ENCODE results near the gene GPATCH2.

DNA sequence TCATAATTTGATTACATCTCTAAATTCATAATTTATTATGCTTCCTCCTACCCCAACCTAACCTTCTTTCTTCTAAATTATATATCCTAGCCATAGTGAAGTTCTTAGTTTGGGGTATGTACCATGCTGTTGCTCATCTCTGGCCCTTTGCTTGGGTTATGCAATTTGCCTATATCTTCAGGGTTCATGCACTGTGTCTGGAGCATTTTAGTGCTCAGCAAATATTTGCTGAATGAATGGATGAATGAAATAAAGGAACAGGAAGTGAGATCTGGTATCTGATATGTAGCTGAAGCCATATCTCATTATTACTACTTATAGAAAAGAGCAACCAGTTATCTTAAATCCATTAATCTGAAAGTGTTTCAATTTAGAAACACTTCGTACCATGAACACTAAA, 137.6 kb downstream of the GPATCH2 start:
- no peak for TF ChIP-seq POLR2A (IDR thresholded peaks at IDR 0.05; ENCODE audit: borderline replicate concordance, extremely low read depth, insufficient read depth, insufficient read length)
- TF ChIP-seq, protein P1, sequence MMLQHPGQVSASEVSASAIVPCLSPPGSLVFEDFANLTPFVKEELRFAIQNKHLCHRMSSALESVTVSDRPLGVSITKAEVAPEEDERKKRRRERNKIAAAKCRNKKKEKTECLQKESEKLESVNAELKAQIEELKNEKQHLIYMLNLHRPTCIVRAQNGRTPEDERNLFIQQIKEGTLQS (IDR thresholded peaks at IDR 0.05) = no peak
- TF ChIP-seq RAD21 (IDR thresholded peaks at IDR 0.05; ENCODE audit: low read depth) = no peak
- TF ChIP-seq, protein P2, sequence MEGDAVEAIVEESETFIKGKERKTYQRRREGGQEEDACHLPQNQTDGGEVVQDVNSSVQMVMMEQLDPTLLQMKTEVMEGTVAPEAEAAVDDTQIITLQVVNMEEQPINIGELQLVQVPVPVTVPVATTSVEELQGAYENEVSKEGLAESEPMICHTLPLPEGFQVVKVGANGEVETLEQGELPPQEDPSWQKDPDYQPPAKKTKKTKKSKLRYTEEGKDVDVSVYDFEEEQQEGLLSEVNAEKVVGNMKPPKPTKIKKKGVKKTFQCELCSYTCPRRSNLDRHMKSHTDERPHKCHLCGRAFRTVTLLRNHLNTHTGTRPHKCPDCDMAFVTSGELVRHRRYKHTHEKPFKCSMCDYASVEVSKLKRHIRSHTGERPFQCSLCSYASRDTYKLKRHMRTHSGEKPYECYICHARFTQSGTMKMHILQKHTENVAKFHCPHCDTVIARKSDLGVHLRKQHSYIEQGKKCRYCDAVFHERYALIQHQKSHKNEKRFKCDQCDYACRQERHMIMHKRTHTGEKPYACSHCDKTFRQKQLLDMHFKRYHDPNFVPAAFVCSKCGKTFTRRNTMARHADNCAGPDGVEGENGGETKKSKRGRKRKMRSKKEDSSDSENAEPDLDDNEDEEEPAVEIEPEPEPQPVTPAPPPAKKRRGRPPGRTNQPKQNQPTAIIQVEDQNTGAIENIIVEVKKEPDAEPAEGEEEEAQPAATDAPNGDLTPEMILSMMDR (IDR thresholded peaks at IDR 0.05 in 2 of 3, conservative IDR thresholded peaks at IDR 0.05 in 1 of 3; ENCODE audit: borderline replicate concordance in 1 of 3, insufficient read depth in 1 of 3, low read depth in 2 of 3, low read length in 2 of 3) = no peak
- no peak for TF ChIP-seq CEBPB (IDR thresholded peaks at IDR 0.05; ENCODE audit: low read depth)
- TF ChIP-seq, protein P3, sequence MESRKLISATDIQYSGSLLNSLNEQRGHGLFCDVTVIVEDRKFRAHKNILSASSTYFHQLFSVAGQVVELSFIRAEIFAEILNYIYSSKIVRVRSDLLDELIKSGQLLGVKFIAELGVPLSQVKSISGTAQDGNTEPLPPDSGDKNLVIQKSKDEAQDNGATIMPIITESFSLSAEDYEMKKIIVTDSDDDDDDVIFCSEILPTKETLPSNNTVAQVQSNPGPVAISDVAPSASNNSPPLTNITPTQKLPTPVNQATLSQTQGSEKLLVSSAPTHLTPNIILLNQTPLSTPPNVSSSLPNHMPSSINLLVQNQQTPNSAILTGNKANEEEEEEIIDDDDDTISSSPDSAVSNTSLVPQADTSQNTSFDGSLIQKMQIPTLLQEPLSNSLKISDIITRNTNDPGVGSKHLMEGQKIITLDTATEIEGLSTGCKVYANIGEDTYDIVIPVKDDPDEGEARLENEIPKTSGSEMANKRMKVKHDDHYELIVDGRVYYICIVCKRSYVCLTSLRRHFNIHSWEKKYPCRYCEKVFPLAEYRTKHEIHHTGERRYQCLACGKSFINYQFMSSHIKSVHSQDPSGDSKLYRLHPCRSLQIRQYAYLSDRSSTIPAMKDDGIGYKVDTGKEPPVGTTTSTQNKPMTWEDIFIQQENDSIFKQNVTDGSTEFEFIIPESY (IDR thresholded peaks at IDR 0.05; ENCODE audit: extremely low read depth, insufficient replicate concordance, low read length) = no peak
- TF ChIP-seq, protein P4, sequence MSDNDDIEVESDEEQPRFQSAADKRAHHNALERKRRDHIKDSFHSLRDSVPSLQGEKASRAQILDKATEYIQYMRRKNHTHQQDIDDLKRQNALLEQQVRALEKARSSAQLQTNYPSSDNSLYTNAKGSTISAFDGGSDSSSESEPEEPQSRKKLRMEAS (IDR thresholded peaks at IDR 0.05) = no peak
- no peak for TF ChIP-seq SP1 (IDR thresholded peaks at IDR 0.05; ENCODE audit: low read depth)
- no peak for TF ChIP-seq EZH2phosphoT487 (IDR thresholded peaks at IDR 0.05; ENCODE audit: borderline replicate concordance)
- TF ChIP-seq ZFX (IDR thresholded peaks at IDR 0.05) = no peak
